Measurements from ENCODE around the gene SCN2B.

- TF ChIP-seq YY1 (IDR thresholded peaks at IDR 0.05; ENCODE audit: insufficient read depth, insufficient read length) (no peak), SUZ12 (IDR thresholded peaks at IDR 0.05; ENCODE audit: extremely low read depth, insufficient read depth, insufficient read length) (no peak)
Measured at GRCh38 chr11:118114266-118114665, 62.2 kb downstream of the SCN2B start.
